Measurements from ENCODE around the gene CNTD1. TPM values are rescaled to one million over a fixed set of nuclear protein-coding genes. Genes with fewer than 3 reads are reported as not detected.

Gene CNTD1
- total RNA-seq = 1 to 10 TPM in 1 of 4 donors, under 1 TPM in 1, not detected in 2; 0.17 to 1.4 TPM

DNA sequence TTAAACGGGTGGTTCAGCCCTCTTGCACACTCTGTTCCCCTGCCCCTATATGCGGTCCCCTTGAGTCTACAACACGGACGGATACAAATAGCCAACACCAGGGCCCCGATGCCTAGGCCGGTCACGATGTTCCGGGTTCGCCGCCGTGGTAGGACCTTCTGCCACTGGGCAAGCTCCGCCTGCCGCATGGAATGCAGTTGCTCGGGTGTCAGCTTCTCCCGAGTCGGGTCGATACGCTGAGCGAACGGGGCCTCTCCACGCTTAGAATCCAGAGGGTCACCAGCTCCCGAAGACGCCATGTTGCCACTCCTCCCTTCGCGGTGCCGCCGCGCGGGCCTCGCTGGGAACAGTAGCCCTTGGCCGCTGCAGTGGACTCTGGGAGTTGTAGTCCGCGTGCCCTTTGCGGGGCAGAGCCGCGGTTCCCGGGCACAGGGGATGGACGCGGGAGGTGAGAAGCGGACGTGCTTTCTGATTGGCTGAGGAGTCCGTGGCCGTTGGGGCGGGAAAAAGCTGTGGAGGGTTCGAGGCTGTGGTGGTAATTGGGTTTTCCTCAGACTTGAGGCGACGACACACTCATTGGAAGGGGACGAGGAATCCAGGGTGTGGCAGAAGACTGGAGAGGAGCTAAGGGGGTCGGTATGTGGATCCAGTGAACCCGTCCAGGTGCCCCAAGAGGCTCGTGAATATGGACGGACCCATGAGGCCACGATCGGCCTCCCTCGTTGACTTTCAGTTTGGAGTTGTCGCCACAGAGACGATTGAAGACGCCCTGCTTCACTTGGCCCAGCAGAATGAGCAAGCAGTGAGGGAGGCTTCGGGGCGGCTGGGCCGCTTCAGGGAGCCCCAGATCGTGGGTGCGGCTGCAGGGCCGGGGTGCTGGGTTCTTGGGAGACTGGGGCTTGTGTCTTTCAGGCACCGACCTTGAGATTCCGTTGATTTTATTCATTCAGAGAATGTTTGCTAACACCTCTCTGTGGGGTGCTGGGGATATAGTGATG is at the start of gene CNTD1, which contains the start of gene COA3:
CNTD1 (plus strand) TSS at position 479 of the 998 bp plus-strand sequence; CDS start at position 686, 207 bp downstream.
COA3 (minus strand) TSS at position 322 of the 998 bp plus-strand sequence; CDS start at position 299, 23 bp downstream.
- DNase-seq (ENCODE audit: low spot score in 2 of 2) = peak; percentile 68 to 96
- TF ChIP-seq POLR2A (IDR thresholded peaks at IDR 0.05) = no peak
- TF ChIP-seq, protein P1, sequence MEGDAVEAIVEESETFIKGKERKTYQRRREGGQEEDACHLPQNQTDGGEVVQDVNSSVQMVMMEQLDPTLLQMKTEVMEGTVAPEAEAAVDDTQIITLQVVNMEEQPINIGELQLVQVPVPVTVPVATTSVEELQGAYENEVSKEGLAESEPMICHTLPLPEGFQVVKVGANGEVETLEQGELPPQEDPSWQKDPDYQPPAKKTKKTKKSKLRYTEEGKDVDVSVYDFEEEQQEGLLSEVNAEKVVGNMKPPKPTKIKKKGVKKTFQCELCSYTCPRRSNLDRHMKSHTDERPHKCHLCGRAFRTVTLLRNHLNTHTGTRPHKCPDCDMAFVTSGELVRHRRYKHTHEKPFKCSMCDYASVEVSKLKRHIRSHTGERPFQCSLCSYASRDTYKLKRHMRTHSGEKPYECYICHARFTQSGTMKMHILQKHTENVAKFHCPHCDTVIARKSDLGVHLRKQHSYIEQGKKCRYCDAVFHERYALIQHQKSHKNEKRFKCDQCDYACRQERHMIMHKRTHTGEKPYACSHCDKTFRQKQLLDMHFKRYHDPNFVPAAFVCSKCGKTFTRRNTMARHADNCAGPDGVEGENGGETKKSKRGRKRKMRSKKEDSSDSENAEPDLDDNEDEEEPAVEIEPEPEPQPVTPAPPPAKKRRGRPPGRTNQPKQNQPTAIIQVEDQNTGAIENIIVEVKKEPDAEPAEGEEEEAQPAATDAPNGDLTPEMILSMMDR (IDR thresholded peaks at IDR 0.05) = no peak
- peak within 1 kb of the TSS; percentile 94 for H3K4me3 ChIP-seq (ENCODE audit: low read depth, poor library complexity, severe bottlenecking)
- whole genome bisulfite sequencing, 2 donors = 26 to 27% methylated on average over 64 to 66 of the region's 66 CpGs
- intact Hi-C loops (cut with DNase I; ENCODE audit: low total_unique reads) = no loop called here

- H3K4me3 ChIP-seq (ENCODE audit: low read depth, poor library complexity, severe bottlenecking) = no peak overlapping the region
- DNase-seq (ENCODE audit: low spot score in 2 of 2) = no peak
- intact Hi-C loops (cut with DNase I; ENCODE audit: low total_unique reads) = no loop called here
- 63 to 69% methylated on average over 11 of the region's 11 CpGs for WGBS, 2 donors
- TF ChIP-seq, protein P1 (IDR thresholded peaks at IDR 0.05) = no peak
- no peak for TF ChIP-seq POLR2A (IDR thresholded peaks at IDR 0.05)
Observed at GRCh38 chr17:42748908-42749798, 49.5 kb upstream of the CNTD1 start.

- H3K4me3 ChIP-seq (ENCODE audit: low read depth, poor library complexity, severe bottlenecking) = no peak overlapping the region
- no peak for DNase-seq (ENCODE audit: low spot score in 2 of 2)
- WGBS, 2 donors = 30 to 37% methylated on average over 3 of the region's 3 CpGs
- intact Hi-C loops (cut with DNase I; ENCODE audit: low total_unique reads) = no loop called here
- TF ChIP-seq, protein P1 (IDR thresholded peaks at IDR 0.05) = no peak
- no peak for TF ChIP-seq POLR2A (IDR thresholded peaks at IDR 0.05)
Observed at GRCh38 chr17:42750739-42751344, 47.8 kb upstream of the CNTD1 start.

DNA sequence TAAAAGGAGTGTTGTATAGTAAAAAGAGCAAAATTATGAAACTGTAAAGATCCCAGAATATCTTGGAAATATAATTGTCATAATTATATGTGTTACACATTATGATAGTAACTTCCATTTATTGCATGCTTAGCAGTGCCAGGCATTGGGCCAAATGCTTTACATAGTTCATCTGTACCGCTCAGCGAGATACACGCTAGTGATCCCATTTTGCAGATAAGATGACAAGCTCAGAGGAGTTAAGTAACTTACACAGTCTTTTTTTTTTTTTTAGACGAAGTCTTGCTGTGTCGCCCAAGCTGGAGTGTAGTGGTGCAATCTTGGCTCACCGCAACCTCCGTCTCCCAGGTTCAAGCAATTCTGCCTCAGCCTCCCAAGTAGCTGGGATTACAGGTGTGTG is 47.0 kb upstream of the CNTD1 start:
- TF ChIP-seq, protein P1 (IDR thresholded peaks at IDR 0.05) = no peak
- TF ChIP-seq POLR2A (IDR thresholded peaks at IDR 0.05) = no peak
- intact Hi-C loops (cut with DNase I; ENCODE audit: low total_unique reads) = no loop called here
- WGBS, 2 donors = 70 to 75% methylated on average over 7 of the region's 7 CpGs
- DNase-seq (ENCODE audit: low spot score in 2 of 2) = no peak
- no peak overlapping the region for H3K4me3 ChIP-seq (ENCODE audit: low read depth, poor library complexity, severe bottlenecking)

DNA sequence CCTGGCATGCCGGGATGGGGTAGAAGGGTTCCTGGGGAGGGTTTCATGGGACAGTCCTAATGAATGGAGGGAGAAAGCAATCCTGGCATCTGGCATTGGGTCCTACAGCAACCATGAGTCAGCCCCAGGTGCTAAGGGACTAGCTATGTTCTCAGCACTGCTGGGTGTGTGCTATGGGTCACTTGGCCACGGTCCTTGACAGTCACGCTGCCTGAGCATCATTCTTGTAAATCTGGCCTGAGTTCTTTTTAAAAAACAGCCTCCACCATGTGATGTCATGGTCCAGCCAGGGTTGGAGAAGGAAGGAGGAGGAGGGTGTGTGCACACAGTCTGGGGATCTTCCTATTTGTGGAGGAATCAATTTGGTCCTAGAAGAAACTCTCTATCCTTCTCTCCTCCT is 43.9 kb upstream of the CNTD1 start:
- intact Hi-C loops (cut with DNase I; ENCODE audit: low total_unique reads) = no loop called here

More for the DNA sequence above, 43.9 kb upstream of the CNTD1 start:
- H3K4me3 ChIP-seq (ENCODE audit: low read depth, poor library complexity, severe bottlenecking) = no peak overlapping the region
- 49 to 92% methylated on average over 3 of the region's 3 CpGs for WGBS, 2 donors
- peak; percentile 83 to 94 for DNase-seq (ENCODE audit: low spot score in 2 of 2)
- no peak for TF ChIP-seq POLR2A (IDR thresholded peaks at IDR 0.05)
- TF ChIP-seq, protein P1 (IDR thresholded peaks at IDR 0.05) = no peak

Measured in lower leg skin (tissue), 4 donors.